NCI-H128 (cell line): ENCODE measurements around the gene TULP4.
A peak's percentile ranks its signal among the peaks of the same experiment; 100 is the strongest.
"Not testable (repeated sequence)": the region's sequence is repeated elsewhere in the genome, so short reads cannot be mapped to it uniquely, and the experiment has no call there.

Experiments
- DNase-seq: peaks from one replicate; lab custom pipeline; 2025; ENCODE audit not compliant: unreplicated experiment; lab: John Stamatoyannopoulos, UW

TULP4 gene

GRCh38 chr6:158499601-158500000, 187.3 kb downstream of the TULP4 start:
- DNase-seq = no peak

GRCh38 chr6:158500016-158500735, 187.9 kb downstream of the TULP4 start:
- DNase-seq = no peak

- no peak for DNase-seq
Measured at GRCh38 chr6:158501360-158502262, 189.3 kb downstream of the TULP4 start.

GRCh38 chr6:158502263-158502950, 190.1 kb downstream of the TULP4 start:
- DNase-seq = no peak

DNA sequence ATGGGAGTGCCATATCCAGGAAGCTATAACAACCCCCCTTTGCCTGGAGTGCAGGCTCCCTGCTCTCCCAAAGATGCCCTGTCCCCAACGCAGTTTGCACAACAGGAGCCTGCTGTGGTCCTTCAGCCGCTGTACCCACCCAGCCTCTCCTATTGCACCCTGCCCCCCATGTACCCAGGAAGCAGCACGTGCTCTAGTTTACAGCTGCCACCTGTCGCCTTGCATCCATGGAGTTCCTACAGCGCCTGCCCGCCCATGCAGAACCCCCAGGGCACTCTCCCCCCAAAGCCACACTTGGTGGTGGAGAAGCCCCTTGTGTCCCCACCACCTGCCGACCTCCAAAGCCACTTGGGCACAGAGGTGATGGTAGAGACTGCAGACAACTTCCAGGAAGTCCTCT, 191.0 kb downstream of the TULP4 start:
- DNase-seq = no peak

DNA sequence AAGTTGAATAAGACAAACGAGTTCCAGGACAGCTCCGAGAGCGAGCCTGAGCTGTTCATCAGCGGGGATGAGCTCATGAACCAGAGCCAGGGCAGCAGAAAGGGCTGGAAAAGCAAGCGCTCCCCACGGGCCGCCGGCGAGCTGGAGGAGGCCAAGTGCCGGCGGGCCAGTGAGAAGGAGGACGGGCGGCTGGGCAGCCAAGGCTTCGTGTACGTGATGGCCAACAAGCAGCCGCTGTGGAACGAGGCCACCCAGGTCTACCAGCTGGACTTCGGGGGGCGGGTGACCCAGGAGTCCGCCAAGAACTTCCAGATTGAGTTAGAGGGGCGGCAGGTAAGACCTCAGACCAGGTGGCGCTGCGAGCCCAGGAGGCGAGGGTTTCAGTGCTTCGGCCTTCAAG, 191.6 kb downstream of the TULP4 start:
- no peak for DNase-seq

DNA sequence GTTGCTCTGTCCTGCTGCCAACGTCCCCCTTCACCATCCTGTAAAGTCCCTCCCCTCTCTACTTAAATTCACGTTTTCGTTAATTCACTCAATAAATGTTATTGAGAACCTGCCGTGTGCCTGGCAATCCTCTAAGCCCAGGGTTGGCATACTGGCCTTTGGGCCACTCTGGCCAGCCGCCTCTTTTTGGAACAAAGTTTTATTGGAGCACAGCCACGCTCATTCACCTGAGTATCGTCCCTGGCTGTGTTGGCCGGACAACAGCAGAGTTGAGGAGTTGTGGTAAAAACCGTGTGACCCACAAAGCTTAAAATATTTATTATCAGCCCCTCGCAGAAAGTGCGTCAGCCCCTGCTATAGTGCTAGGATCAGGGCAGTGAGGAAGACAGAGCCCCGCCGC, 192.9 kb downstream of the TULP4 start:
- no peak for DNase-seq

- no peak for DNase-seq
Measured at GRCh38 chr6:158506601-158507000, 194.3 kb downstream of the TULP4 start.

DNA sequence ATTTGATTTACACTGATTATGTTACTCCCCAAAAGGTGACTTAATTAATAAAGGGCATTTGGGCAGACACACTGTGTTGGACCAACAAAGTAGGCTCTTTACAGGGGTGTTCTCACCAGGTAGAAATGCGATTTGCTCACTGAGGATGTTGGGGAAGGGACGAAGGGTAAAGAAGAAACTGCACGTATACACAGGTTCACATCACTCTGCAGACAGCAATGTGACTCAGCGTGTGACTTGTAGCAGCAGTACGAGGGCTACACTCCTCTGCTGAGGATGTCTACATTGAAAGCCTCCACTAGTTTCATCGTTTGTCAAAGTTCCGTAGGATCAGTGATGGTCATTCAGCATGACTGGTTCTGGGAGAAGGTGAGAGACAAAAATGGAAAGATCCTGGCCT, 194.9 kb downstream of the TULP4 start:
- no peak for DNase-seq

DNA sequence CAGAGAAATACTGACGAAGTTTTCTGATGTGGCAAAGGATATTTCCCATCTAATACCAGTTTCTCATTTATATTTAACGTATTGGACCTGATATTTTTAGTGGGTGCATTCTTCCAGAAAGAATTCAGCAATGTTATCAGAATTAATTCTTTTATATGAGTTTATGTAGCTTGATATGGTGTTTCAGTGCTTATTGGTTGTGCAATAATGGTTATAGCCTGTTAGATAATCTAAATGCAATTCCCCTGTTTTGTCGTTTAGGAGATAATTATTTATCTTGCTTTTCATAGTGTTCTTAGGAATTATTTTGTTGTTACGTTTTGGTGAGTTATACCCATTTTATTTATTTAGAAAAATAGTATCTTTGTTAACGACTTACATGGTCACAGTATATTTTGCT, 196.2 kb downstream of the TULP4 start:
- no peak for DNase-seq

GRCh38 chr6:158509465-158509864, 197.2 kb downstream of the TULP4 start:
- no peak for DNase-seq

GRCh38 chr6:158512809-158513208, 200.5 kb downstream of the TULP4 start:
- no peak for DNase-seq

- no peak for DNase-seq
Measured at GRCh38 chr6:158514176-158514575, 201.9 kb downstream of the TULP4 start.

GRCh38 chr6:158514991-158515390, 202.7 kb downstream of the TULP4 start:
- no peak for DNase-seq

GRCh38 chr6:158516098-158516497, 203.8 kb downstream of the TULP4 start:
- DNase-seq = no peak

- DNase-seq = no peak
Measured at GRCh38 chr6:158517038-158517437, 204.8 kb downstream of the TULP4 start.

GRCh38 chr6:158517581-158517980, 205.3 kb downstream of the TULP4 start:
- DNase-seq = no peak

GRCh38 chr6:158518191-158519127, 206.2 kb downstream of the TULP4 start:
- DNase-seq = peak; percentile 47

GRCh38 chr6:158519300-158519699, 207.0 kb downstream of the TULP4 start:
- DNase-seq = no peak

DNA sequence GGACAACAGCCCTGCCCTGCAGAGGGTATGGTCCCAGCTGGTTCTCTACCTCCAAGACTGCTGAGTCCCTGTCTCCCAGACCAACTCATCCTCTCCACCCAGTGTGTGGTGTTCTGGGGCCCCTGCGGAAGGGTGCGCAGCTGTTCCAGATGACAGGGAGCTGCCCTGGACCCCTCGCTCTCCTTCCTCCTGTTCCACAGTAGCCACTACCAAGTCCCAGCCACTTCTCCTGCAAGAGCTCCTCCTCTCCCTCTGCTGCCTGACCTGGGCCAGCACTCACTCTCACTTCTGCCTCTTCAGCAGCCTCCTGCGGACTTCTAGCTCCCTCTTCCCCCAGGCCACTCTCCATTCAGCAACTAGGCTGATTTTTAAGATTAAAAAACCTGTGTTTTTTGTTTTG, 207.5 kb downstream of the TULP4 start:
- DNase-seq = no peak

GRCh38 chr6:158520975-158521374, 208.7 kb downstream of the TULP4 start:
- DNase-seq = not testable (repeated sequence)
